AG08396 (cell line): Measurements from ENCODE around the gene SDK1.

Source experiments
- DNase-seq: peaks from one replicate; pipeline ENCODE4 v3.0.0; 2012; ENCODE audit warnings: low spot score, mixed read lengths

The SDK1 gene

DNA sequence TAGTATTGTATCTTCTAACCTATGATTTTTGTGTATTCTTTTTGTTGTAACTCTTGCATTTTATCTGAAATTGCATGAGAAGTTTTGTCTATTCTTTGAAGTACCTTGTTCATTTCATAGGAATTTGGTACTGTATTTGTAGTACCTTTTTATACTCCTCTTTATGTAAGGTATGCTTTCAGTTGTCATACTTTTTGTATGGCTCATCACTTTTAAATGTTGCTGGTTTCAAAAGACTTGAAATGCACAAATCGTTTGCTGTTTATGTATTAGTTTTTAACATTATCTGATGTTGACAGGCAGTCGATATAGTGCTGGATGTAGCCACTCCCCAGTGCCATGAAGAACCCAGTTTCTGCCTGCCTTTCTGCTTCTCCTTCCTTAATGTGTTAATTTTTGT, 158.1 kb downstream of the SDK1 start:
- DNase-seq = no peak

DNA sequence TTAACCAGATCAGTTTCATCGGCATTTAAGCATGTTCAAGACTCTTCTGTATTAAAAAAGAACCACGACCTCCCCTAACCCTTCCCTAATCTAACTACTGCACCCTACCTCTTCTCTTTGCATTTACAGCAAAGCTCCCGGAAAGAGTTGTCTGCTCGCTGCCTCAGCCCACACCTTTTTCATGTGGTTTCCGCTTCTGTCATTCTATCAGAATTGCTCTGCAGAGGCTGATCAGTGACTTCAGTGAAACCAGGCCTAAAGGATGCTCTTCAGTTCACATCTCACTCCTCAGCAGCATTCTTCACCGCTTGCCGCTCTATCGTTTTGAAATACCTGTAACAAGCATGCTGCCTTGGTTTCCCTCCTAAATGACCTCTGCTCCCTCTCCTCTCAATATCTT, 160.9 kb downstream of the SDK1 start:
- no peak for DNase-seq

DNA sequence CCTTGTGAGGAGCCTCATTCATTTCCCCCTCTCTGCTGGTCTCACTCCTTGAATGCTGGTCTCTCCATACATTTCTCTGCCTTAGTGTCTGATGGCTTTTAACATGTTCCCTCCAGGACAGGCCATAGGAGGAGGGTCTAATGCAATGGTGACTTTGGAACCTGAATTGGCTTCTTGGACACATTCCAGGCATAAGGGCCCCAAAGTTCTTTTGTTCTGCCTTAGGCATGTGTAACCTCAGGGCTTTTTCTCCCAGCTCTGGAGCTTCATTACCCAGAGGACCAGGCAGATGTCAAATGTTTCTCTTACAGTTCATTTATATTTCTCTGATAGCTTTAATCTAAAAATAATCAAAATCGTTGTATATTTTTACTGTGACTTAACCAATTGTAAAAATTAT, 162.6 kb downstream of the SDK1 start:
- no peak for DNase-seq

DNA sequence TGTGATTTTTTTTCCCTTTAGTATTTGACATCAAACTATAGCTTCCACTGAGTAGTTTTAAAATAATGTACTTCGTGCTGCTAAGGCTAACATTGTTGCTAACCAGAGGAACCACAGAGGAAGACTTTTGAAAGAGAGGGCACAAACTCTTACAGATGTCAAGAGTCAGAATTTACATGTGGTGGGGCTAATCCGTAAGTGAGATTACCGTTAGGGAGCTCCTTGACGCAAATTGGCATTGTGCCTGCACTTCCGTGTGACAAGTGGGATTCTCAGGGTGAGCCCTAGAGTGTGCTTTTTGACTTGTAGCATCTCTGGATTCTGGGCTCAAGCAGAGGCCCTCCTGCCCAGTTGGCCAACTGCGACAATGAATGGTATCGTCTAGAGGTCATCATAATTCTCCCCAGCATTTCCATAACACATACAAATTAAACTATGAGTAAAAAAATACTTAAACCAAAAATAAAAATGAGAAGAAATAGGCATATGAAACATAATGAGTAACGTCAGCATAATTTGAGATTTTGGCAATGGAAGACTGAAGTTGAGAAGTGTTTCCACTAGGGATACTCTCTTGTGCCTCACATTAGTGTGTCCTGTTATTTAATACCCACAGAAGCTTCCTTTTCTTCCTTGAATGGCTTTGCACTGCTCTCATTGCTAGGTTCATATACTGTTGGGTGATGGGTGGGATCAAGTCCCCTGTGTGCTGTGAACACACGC, 164.0 kb downstream of the SDK1 start:
- no peak for DNase-seq

DNA sequence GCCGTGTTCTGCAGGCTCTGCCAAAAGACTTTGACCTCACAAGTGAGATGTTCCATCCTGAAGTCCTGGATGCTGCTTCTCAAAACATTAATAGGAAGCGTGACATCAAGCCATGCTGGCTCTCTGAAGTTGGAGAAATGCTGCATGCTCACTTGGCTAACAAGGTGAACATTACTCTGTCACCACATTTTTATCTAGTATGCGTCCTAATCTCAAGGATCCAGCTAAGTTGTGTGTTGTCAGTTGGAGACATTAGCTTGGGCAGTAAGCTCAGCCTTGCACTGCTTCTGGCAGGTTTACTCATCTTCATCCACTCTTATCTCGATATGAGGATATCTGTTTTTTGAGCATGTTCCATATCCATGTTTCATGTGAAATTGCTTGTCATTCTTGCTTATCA, 165.2 kb downstream of the SDK1 start:
- DNase-seq = no peak

DNA sequence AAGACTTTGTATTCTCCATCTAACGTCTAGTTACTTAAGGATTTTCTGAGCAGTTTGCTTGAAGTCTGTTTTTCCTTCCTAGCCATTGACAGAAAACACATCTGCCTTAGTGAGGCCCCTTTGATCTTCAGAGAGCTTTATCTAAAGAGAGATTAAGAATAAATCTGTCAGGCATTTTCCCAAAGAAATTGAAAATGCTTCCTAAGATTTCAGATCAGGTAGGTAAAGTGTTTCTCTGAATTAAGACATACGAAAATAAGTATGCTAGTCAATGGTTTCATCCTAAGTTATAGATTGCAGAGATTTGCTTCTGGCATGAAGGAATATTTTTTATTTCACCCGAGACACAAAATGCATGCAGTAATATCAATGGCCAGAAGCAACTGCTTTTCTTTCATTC, 168.6 kb downstream of the SDK1 start:
- no peak for DNase-seq

DNA sequence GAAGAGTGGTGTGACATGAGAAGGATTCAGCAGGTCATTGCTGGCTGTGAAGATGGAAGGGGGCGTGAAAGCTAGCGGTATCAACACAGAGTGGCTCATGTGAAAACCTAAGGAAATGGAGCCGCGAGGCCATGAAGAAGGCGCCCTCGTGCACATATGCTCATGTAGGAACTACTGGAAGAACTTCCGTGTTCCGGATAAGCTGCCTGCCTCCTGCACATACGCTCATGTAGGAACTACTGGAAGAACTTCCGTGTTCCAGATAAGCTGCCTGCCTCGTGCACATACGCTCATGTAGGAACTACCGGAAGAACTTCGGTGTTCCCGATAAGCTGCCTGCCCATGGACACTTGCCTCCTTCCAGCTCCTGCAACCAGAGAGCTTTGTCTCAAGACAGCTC, 179.1 kb downstream of the SDK1 start:
- DNase-seq = no peak

DNA sequence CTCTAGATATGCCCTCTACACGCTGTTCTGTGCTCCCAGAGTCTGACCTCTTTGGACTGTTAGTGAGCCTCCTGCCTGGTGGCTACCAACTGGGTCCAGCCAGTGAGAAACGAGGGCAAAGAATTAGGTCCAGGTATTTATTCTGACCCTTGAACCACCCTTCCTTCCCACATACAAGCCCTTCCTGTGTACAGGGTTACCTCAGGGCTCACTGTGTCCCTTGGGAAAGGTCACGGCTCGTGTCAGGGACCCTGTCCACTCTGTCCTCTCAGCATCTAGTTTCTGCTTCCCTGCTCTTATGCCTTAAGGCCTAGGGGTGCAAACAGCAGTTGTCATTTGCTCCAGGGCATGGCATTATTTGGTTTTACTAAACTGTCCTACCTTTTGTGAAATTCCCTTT, 180.4 kb downstream of the SDK1 start:
- DNase-seq = no peak

DNA sequence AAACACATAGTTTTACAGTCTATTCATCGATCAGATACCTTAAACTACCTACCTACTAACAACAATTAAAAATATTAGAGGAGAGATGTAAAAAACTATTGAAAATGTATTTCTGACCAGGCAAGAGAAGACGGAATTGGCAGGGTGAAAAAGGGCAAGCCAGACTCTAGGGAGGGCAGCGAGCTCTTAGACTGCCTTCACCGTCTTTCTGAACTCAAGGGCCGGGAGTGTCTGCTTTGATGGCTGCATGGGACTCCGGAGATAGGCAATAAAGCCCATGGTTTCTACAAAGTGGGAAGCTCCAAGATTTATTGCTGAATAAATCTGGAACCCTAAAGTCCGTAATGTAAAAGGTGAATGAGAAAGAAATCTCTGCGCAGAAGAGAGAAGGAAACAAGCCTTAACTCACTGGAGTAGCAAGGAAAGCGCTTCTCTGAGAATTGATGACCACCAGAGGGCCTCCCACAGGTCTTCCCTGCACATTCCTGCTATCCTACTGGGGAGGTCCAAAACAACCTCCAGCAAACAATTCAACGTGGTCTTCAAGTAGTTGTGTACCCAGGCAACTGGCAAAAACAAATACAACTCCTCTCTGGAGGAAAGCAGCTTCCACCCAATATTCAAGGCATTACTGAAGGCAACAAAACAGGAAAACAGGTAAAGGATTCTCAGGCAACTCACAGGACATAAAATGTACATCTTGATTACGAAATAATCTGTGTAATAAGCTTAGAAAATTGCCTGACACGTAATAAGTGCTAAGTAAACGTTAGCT, 181.3 kb downstream of the SDK1 start:
- no peak for DNase-seq

DNA sequence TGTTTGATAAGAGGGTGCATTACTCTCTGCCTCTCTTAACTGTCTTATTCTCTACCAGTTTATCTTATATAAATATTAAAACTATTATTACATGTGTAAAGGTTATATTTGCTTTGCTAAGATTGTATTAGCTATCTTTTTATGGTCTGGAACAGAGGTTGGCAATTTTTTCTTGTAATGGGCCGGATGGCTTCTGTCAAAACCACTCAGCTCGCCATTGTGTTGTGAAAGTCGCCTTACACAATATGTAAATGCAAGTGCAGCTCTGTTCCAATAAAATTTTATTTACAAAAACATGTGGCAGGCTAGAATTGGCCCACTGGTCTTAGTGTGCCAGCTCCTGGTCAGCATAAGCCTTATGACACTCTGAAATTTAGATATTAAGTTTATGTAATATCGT, 185.8 kb downstream of the SDK1 start:
- no peak for DNase-seq

DNA sequence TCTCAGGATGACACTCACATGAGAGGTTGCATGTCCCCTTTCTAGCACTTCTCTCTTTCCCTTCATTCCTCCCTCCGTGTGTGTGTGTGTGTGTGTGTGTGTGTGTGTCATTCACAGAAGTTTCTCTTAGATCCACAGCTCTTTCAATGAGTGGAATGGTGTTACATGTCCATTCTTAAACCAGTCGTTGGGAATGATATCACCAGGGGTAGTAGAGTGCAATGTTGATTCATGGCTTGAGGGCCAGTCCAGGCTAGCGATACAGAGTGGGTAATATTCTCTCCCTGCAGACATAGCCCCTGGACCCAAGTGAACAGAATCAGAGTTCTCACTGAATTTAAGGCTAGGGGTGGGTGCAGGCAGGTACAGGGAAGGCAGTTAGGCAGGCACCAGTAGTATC, 187.8 kb downstream of the SDK1 start:
- DNase-seq = no peak

DNA sequence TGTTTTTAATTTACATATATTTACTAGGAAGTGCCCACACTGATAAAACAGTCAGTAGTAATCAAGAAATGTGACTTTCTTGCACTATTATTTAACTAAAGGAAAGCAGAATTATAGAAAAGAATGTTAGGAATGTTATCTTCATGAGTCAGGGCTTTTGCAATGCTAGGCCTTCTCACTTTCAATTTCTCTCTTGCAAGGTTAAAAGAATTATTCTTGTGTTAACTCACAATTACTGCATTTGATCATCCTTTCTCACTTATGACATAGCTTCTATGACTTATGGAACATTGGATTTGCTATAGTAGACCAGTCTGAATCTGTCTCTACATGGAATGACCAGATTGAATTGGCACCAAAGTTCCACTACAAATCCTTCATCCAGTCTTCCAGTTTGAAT, 192.4 kb downstream of the SDK1 start:
- DNase-seq = no peak

DNA sequence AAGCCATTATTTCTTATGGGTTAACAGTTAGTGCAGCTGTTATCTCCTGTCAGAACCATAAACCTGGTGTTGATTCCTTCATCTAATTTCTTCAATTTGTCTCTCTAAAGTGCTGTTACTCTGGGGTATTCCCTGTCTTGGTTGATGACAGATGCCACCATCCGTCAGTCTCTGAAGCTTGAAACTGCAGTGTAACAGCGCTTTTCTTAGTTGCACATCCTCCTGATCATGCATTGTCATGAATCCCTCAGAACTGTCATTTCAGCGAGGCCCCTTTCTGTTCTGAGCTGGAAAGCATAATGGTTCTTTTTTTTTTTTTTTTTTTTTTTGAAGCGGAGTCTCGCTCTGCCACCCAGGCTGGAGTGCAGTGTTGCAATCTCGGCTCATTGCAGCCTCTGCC, 193.9 kb downstream of the SDK1 start:
- DNase-seq = no peak

DNA sequence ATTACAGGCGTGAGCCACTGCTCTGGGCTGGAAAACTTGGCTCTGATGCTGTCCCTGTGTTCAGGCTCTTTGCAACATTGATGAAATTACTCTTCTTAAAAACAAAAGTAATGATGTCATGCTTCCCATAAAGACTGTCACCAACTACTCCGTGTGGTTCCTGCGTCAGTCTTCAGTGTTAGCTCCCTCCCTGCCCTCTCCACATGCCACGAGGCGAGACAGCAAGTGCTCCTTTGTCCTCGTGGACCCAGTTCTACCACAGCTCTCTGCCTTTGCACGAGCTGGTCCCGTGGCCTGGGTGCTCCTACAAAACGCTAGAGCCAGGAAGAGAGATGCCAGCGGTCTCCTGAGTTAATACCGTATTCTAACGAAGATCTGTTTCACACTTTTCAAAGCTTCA, 194.5 kb downstream of the SDK1 start:
- no peak for DNase-seq

DNA sequence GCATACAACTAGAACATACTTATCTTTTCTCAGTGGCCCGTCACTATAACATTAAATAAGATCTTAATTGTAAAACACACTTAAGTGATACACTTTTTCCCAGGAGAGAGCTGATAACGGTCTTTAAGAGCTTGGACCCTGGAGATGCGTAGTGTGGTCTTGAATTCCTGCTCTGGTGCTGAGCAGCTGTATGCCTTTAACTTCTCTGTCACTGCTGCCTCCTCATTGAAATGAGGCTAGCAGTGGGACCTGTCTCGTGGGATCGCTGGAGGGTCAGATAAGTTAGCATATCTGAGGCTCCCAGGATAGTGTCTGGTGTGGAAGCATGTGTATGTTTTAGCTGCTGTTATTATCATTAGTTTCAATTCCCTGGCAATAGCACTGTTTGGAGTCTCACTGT, 194.9 kb downstream of the SDK1 start:
- DNase-seq = no peak

DNA sequence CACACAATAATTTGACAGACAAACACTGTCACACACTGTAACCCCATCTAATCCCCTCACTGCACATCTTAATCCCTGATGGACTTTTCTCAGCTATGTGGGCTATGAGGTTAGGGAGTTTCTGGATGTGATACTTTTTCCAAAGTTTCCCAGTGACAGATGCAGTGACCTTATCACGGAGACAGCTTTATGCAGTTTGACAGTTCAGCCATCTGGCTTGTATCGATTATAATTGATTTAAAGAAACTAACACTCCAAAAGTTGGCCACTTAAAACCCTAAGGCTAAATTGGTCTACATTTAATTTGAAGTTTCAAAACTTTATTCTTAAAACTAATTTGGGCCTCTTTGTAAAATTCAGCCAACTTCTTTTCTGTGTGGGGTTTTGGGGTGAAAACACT, 196.7 kb downstream of the SDK1 start:
- DNase-seq = no peak

DNA sequence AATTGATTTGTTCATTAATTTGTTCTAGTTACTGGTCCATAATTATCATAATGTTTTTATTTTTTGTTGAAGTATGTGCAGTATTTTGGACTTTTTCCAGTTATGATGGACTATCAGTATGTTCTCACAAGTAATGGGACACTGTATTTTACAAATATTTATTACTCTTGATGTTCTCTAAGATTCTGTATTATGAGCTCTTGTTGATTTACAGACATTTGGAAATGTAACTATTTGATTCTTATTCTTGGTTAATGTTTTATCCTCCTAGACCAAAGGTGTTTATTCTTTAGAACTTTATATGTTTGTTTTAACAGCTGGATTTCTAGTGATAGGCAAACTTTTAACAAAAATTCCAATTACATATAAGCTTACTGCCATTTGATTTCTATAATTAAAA, 200.6 kb downstream of the SDK1 start:
- DNase-seq = no peak

DNA sequence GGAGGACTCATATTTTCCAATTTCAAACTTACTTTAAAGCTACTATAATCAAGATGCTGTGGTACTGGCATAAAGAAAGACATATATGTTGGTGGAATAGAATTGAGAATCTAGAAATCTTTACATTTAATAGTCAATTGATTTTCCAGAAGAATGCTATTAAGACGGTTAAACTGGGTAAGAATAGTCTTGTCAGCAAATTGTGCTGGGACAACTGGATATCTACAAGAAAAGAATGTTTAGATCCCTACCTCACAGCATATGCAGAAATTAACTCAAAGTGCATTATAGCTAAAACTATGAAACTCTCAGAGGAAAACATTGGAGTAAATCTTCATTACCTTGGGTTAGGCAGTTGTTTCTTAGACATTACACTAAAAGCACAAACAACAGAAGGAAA, 203.3 kb downstream of the SDK1 start:
- DNase-seq = no peak

DNA sequence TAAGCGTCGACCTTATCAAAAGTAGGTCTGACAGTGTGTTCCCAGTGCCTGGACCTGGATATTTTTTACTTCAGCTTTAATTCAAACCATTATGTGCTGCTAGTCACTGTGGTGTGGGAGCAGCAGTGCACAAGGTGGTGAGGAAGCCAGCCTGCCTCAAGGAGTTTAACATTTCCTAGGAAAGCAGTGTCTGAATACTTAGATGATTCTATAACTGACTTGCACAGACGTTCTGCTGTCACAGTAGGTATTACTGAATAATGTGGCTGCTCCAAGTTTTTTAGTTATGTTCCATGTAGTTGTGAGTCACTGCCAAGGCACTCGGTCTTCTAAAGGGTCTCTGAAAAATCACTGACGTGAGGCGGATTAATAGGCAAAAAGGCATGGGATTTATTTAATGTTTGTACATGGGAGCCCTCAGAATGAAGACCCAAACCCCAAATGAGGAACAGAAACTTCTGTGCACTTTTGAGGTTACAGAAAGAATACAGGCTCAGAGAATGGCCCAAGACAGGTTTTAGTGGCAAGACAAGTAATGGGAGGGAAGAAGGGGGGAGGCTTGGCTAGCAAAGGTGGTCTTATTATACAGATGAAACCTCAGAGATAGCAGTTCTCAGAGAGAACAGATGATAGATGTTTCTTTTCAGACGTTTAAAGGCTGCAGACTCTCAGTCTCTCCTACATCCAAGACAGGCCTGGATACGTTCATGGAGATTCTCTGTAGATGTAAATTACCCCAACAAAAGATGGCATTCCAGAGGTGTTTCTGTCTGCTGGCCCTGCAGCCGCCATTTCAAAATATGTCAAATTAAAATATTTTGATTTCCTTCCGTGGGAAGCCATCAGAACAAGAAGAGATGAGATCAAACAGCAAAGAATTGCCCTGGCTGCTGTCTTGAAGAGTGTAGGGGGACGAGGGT, 209.3 kb downstream of the SDK1 start:
- DNase-seq = no peak

DNA sequence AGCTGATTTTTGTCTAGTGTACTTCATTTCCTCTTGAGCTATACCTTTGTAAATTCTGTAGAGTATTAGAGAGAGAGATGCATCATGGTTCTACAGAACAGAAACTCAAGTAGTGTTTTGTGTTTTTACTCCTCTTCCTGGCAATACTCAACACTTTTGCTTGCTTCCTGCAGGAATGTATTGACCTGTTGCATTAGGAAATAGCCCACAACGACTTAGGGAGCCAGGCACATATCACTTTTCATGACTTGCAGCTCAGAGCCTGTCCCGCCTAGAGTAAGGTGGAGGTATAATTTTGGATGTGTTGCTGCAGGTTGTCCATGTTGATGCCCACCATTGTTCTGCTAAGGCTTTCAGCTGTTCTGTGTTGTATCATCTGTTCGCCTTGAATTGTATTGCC, 216.3 kb downstream of the SDK1 start:
- DNase-seq = no peak

DNA sequence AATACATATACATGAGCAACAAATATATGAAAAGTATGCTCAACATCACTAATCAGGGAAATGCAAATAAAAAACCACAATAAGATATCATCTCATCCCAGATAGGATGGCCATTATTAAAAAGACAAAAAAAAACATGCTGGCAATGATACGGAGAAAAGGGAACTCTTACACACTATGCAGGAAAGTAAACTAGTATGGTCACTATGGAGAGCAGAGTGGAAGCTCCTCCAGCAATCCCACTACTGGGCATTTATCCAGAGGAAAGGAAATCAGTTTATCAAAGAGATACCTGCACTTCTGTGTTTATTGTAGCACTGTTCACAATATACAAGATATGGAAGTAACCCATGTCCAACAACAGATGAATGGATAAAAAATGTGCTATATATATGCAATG, 217.5 kb downstream of the SDK1 start:
- no peak for DNase-seq

DNA sequence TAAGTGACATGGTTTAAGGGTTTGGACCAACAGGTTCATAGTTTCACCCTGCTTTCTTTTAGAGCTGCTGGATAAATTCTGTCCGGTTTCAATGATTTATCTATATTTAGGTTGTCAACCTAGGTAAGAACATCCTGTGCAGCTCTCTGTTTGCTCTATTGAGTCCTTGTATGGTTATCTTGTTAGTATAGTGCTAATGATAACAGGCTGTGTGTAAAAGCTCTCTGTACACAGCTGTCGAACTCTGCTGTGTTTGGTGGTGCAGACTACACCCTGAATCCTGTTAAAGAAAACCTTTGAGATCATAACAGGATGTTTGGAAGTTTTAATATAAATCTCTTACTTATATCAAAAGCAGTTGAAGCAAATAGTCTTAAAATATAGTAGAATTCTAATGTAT, 219.2 kb downstream of the SDK1 start:
- no peak for DNase-seq
